Lower leg skin (tissue), 3 donors: ENCODE results near the gene TSSK6.

ENCODE experiments used
- CTCF ChIP-seq, 3 donors: fragments of 450-650 bp; IDR thresholded peaks; one replicate each; pipeline ENCODE4 v1.5.1; 2016; ENCODE audit warnings: antibody characterized with exemption in 3 of 3, mild to moderate bottlenecking in 3 of 3, moderate library complexity in 2 of 3
- POLR2A ChIP-seq, 2 donors: fragments of 450-650 bp; IDR thresholded peaks; one replicate each; pipeline ENCODE4 v1.6.1; 2016 to 2017; ENCODE audit warnings: antibody characterized with exemption in 2 of 2, mild to moderate bottlenecking in 1 of 2, moderate library complexity in 1 of 2

GRCh38 chr19:19527674-19528625, 12.6 kb upstream of the TSSK6 start:
- TF ChIP-seq CTCF (IDR thresholded peaks at IDR 0.05) (no peak), POLR2A (IDR thresholded peaks at IDR 0.05) (no peak)
